WTC11 (cell line): ENCODE data around the gene IRS2. TPM values are rescaled to one million over a fixed set of nuclear protein-coding genes. Genes with fewer than 3 reads are reported as not detected.

Experiments used
- ATAC-seq: fragments of 200-7000 bp; cut with Tn5 transposase; 2 replicates; pipeline ENCODE4 v1.10.0; 2021; ENCODE audit warnings: mild to moderate bottlenecking, moderate library complexity
- CTCF ChIA-PET: fragments of 300-600 bp; sonication (Branson Sonifier 250); formaldehyde crosslinking; loops from one replicate; lab custom pipeline; 2021; ENCODE audit warnings: antibody characterized with exemption; lab: Charles Lee
- POLR2A ChIA-PET: fragments of 350-600 bp; sonication (Branson Sonifier 250); formaldehyde crosslinking; loops from one replicate; lab custom pipeline; 2021; ENCODE audit warnings: antibody characterized with exemption; lab: Charles Lee
- DNase-seq: peaks from one replicate; pipeline ENCODE4 v3.0.0; 2021; ENCODE audit warnings: low spot score
- H3K27ac Mint-ChIP-seq: 2 replicates; pipeline ENCODE4 v1.8.0; 2021; ENCODE audit warnings: mixed read lengths
- H3K27me3 Mint-ChIP-seq: 2 replicates; pipeline ENCODE4 v1.8.0; 2021; ENCODE audit warnings: low read depth, mild to moderate bottlenecking, moderate library complexity, mixed read lengths
- H3K36me3 Mint-ChIP-seq: 2 replicates; pipeline ENCODE4 v1.8.0; 2021; ENCODE audit warnings: mixed read lengths
- H3K4me1 Mint-ChIP-seq: 2 replicates; pipeline ENCODE4 v1.8.0; 2022; ENCODE audit warnings: mixed read lengths
- H3K4me3 Mint-ChIP-seq: 2 replicates; pipeline ENCODE4 v1.8.0; 2021; ENCODE audit warnings: mild to moderate bottlenecking, moderate library complexity, mixed read lengths
- H3K9me3 Mint-ChIP-seq: 2 replicates; pipeline ENCODE4 v1.8.0; 2021; ENCODE audit warnings: mixed read lengths
- AFF4 ChIP-seq: sonication (generic); formaldehyde crosslinking; IDR thresholded peaks from 2 replicates; pipeline ENCODE4 v1.8.1; 2023; ENCODE audit warnings: mild to moderate bottlenecking, missing genetic modification reagents, borderline replicate concordance
- ATF3 ChIP-seq: sonication (generic); formaldehyde crosslinking; conservative IDR thresholded peaks from 2 replicates; pipeline ENCODE4 v1.8.1; 2022; ENCODE audit warnings: mild to moderate bottlenecking, missing genetic modification reagents
- CBFB ChIP-seq: sonication (generic); formaldehyde crosslinking; IDR thresholded peaks from 2 replicates; pipeline ENCODE4 v1.8.1; 2022; ENCODE audit warnings: mild to moderate bottlenecking, low read depth, missing genetic modification reagents
- E2F4 ChIP-seq: sonication (generic); formaldehyde crosslinking; IDR thresholded peaks from 2 replicates; pipeline ENCODE4 v1.8.1; 2022; ENCODE audit warnings: low read depth, mild to moderate bottlenecking, moderate library complexity, missing genetic modification reagents, borderline replicate concordance
- ELF4 ChIP-seq: sonication (generic); formaldehyde crosslinking; IDR thresholded peaks from 2 replicates; pipeline ENCODE4 v1.8.1; 2022; ENCODE audit warnings: low read depth, mild to moderate bottlenecking, moderate library complexity, missing genetic modification reagents
- IRF1 ChIP-seq: sonication (generic); formaldehyde crosslinking; IDR thresholded peaks from 2 replicates; pipeline ENCODE4 v1.8.0; 2023; ENCODE audit warnings: missing genetic modification reagents
- JUN ChIP-seq: sonication (generic); formaldehyde crosslinking; IDR thresholded peaks from 2 replicates; pipeline ENCODE4 v1.8.0; 2023; ENCODE audit warnings: mild to moderate bottlenecking, missing genetic modification reagents
- MXD4 ChIP-seq: fragments of 250-450 bp; sonication (Bioruptor Pico); IDR thresholded peaks from 2 replicates; pipeline ENCODE4 v1.8.0; 2021; ENCODE audit warnings: mild to moderate bottlenecking, moderate library complexity, borderline replicate concordance
- PREB ChIP-seq: sonication (generic); formaldehyde crosslinking; IDR thresholded peaks from 2 replicates; pipeline ENCODE4 v1.8.1; 2022; ENCODE audit warnings: mild to moderate bottlenecking, missing genetic modification reagents, moderate library complexity, borderline replicate concordance
- SMAD4 ChIP-seq: sonication (generic); formaldehyde crosslinking; IDR thresholded peaks from 2 replicates; pipeline ENCODE4 v1.8.0; 2022; ENCODE audit warnings: mild to moderate bottlenecking, missing genetic modification reagents
- STAT6 ChIP-seq: sonication (generic); formaldehyde crosslinking; conservative IDR thresholded peaks from 2 replicates; pipeline ENCODE4 v1.8.1; 2023; ENCODE audit warnings: mild to moderate bottlenecking, low read depth, missing genetic modification reagents, moderate library complexity
- ZBTB21 ChIP-seq: sonication (generic); formaldehyde crosslinking; IDR thresholded peaks from 2 replicates; pipeline ENCODE4 v1.8.1; 2023; ENCODE audit warnings: mild to moderate bottlenecking, missing genetic modification reagents, borderline replicate concordance
- ZBTB43 ChIP-seq: sonication (generic); formaldehyde crosslinking; IDR thresholded peaks from 2 replicates; pipeline ENCODE4 v1.8.1; 2023; ENCODE audit warnings: mild to moderate bottlenecking, missing genetic modification reagents
- ZNF138 ChIP-seq: sonication (generic); formaldehyde crosslinking; conservative IDR thresholded peaks from 2 replicates; pipeline ENCODE4 v1.8.1; 2022; ENCODE audit warnings: mild to moderate bottlenecking, moderate library complexity, missing genetic modification reagents
- ZNF219 ChIP-seq: sonication (generic); formaldehyde crosslinking; IDR thresholded peaks from 2 replicates; pipeline ENCODE4 v1.8.0; 2023; ENCODE audit warnings: missing genetic modification reagents, mild to moderate bottlenecking, borderline replicate concordance
- ZNF396 ChIP-seq: fragments of 250-450 bp; sonication (Bioruptor Pico); IDR thresholded peaks from 2 replicates; pipeline ENCODE4 v1.8.0; 2021; ENCODE audit warnings: mild to moderate bottlenecking, moderate library complexity, borderline replicate concordance
- ZNF416 ChIP-seq: fragments of 250-450 bp; sonication (Bioruptor Pico); IDR thresholded peaks from 2 replicates; pipeline ENCODE4 v1.9.0; 2021; ENCODE audit warnings: mild to moderate bottlenecking, inconsistent platforms
- ZNF425 ChIP-seq: fragments of 250-450 bp; sonication (Bioruptor Pico); conservative IDR thresholded peaks from 2 replicates; pipeline ENCODE4 v1.9.0; 2021; ENCODE audit warnings: mild to moderate bottlenecking
- total RNA-seq: library from RNA; stranded (reverse); gene quantifications from 3 replicates; pipeline ENCODE4 v1.2.3, GENCODE V29; 2021

The IRS2 gene
- total RNA-seq, 1 experiment from 2014 or later: 20.5 TPM

GRCh38 chr13:109816112-109816807, 29.9 kb upstream of the IRS2 start (continued):
- no peak for TF ChIP-seq STAT6 (CRISPR knock-in tag)
- TF ChIP-seq AFF4 (CRISPR knock-in tag): no peak
- TF ChIP-seq ELF4 (CRISPR knock-in tag): no peak

- Mint-ChIP-seq H3K9me3 (no peaks in the 10 kb centered on the region), H3K27me3 (no peaks in the 10 kb centered on the region), H3K4me1 (peaks cover 22% of the 10 kb centered on the region), H3K36me3 (no peaks in the 10 kb centered on the region), H3K4me3 (no peak overlapping the region), H3K27ac (peak overlapping the region; percentile 43; the same call in 1 of the 2 replicates)
- no peak for DNase-seq
- POLR2A ChIA-PET: no interaction called here
- TF ChIP-seq PREB (CRISPR knock-in tag) (no peak), JUN (CRISPR knock-in tag) (no peak)
- ATAC-seq: no peak
- CTCF ChIA-PET: no interaction called here
These were observed 29.3 kb upstream of the IRS2 start for GRCh38 chr13:109815651-109816050.

GRCh38 chr13:109813663-109814062, 27.3 kb upstream of the IRS2 start:
- H3K4me3 Mint-ChIP-seq: no peak overlapping the region
- DNase-seq: no peak
- H3K27me3 Mint-ChIP-seq: no peaks in the 10 kb centered on the region
- H3K27ac Mint-ChIP-seq: no peak overlapping the region
- peaks cover 22% of the 10 kb centered on the region for H3K4me1 Mint-ChIP-seq
- CTCF ChIA-PET: no interaction called here
- no peaks in the 10 kb centered on the region for H3K36me3 Mint-ChIP-seq
- no peaks in the 10 kb centered on the region for H3K9me3 Mint-ChIP-seq
- no peak for ATAC-seq
- POLR2A ChIA-PET: no interaction called here
- TF ChIP-seq E2F4 (CRISPR knock-in tag) (no peak), ZNF425 (CRISPR knock-in tag) (no peak), CBFB (no peak), ZNF219 (CRISPR knock-in tag) (no peak), ZNF416 (CRISPR knock-in tag) (no peak), ATF3 (CRISPR knock-in tag) (no peak), IRF1 (no peak), ZBTB21 (CRISPR knock-in tag) (no peak), MXD4 (CRISPR knock-in tag) (no peak), ZNF396 (CRISPR knock-in tag) (no peak), ZNF138 (CRISPR knock-in tag) (no peak), SMAD4 (CRISPR knock-in tag) (no peak), ZBTB43 (CRISPR knock-in tag) (no peak)
